Measurements from ENCODE around the gene MT1B. TPM values are rescaled to one million over a fixed set of nuclear protein-coding genes. Genes with fewer than 3 reads are reported as not detected.

MT1B gene
- total and polyA plus RNA-seq, 2 of the 13 experiments (the other 11 are each of a cell fraction or from before 2014, with no cell fraction given): 0.89 TPM; not detected in 1

DNA sequence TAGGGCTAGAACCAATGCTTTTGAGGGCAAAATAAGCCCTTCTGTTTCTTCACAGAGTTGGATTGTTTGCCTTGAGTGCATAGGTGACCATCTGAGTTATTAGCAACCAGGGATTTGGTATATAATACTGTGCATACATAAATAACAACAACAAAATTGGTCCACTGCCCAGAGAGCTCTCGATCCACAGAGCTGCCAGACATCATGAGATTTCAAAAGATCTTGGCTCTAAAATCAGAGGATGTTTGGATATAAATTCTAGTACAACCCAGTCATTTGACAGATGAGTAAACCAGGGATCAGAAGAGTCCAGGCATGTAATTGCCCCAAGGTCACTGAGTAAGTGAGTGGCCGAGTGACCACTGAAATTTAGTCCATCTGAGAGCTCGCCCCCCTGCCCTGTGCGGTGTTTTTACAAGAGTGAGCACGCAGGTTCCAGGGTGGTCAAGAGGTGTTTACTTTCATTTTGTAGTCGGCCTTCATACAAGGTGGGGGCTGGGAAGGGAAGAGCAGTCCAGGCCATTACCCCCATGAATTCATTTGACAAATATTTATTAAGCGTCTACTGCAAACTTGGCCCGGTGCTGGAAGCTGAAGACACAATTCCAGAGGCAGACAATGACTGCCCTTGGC, 45.1 kb upstream of the MT1B start (continued):
- TF ChIP-seq, protein P1, sequence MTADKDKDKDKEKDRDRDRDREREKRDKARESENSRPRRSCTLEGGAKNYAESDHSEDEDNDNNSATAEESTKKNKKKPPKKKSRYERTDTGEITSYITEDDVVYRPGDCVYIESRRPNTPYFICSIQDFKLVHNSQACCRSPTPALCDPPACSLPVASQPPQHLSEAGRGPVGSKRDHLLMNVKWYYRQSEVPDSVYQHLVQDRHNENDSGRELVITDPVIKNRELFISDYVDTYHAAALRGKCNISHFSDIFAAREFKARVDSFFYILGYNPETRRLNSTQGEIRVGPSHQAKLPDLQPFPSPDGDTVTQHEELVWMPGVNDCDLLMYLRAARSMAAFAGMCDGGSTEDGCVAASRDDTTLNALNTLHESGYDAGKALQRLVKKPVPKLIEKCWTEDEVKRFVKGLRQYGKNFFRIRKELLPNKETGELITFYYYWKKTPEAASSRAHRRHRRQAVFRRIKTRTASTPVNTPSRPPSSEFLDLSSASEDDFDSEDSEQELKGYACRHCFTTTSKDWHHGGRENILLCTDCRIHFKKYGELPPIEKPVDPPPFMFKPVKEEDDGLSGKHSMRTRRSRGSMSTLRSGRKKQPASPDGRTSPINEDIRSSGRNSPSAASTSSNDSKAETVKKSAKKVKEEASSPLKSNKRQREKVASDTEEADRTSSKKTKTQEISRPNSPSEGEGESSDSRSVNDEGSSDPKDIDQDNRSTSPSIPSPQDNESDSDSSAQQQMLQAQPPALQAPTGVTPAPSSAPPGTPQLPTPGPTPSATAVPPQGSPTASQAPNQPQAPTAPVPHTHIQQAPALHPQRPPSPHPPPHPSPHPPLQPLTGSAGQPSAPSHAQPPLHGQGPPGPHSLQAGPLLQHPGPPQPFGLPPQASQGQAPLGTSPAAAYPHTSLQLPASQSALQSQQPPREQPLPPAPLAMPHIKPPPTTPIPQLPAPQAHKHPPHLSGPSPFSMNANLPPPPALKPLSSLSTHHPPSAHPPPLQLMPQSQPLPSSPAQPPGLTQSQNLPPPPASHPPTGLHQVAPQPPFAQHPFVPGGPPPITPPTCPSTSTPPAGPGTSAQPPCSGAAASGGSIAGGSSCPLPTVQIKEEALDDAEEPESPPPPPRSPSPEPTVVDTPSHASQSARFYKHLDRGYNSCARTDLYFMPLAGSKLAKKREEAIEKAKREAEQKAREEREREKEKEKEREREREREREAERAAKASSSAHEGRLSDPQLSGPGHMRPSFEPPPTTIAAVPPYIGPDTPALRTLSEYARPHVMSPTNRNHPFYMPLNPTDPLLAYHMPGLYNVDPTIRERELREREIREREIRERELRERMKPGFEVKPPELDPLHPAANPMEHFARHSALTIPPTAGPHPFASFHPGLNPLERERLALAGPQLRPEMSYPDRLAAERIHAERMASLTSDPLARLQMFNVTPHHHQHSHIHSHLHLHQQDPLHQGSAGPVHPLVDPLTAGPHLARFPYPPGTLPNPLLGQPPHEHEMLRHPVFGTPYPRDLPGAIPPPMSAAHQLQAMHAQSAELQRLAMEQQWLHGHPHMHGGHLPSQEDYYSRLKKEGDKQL (CRISPR knock-in tag; IDR thresholded peaks at IDR 0.05; ENCODE audit: low read depth): peak; percentile 33; the same call in 1 of the 2 replicates
- TF ChIP-seq POLR2AphosphoS2 (IDR thresholded peaks at IDR 0.05; ENCODE audit: low read depth, low read length): no peak
- TF ChIP-seq FOXK2 (IDR thresholded peaks at IDR 0.05): no peak
- peak; percentile 22; the same call in 1 of the 2 replicates for TF ChIP-seq JDP2 (CRISPR knock-in tag; IDR thresholded peaks at IDR 0.05; ENCODE audit: borderline replicate concordance)
- no peak; the same call in 1 of the 2 replicates for TF ChIP-seq ZNF652 (CRISPR knock-in tag; IDR thresholded peaks at IDR 0.05; ENCODE audit: borderline replicate concordance, low read depth)
- no peak for TF ChIP-seq RARG (CRISPR knock-in tag; IDR thresholded peaks at IDR 0.05; ENCODE audit: low read depth)
- no peak; the same call in 1 of the 2 replicates for TF ChIP-seq ZNF549 (CRISPR knock-in tag; IDR thresholded peaks at IDR 0.05)
- TF ChIP-seq HNF4A (CRISPR knock-in tag; IDR thresholded peaks at IDR 0.05): peak; percentile 42
- TF ChIP-seq SAP130 (CRISPR knock-in tag; IDR thresholded peaks at IDR 0.05; ENCODE audit: low read depth): no peak; the same call in 1 of the 2 replicates
- no peak; the same call in 1 of the 2 replicates for TF ChIP-seq MXD4 (CRISPR knock-in tag; IDR thresholded peaks at IDR 0.05)
- TF ChIP-seq MAZ (IDR thresholded peaks at IDR 0.05; ENCODE audit: borderline replicate concordance, low read depth, low read length): peak; percentile 70
- no peak; the same call in 1 of the 2 replicates for TF ChIP-seq MAZ (CRISPR knock-in tag; IDR thresholded peaks at IDR 0.05; ENCODE audit: low read depth)
- TF ChIP-seq, protein P2, sequence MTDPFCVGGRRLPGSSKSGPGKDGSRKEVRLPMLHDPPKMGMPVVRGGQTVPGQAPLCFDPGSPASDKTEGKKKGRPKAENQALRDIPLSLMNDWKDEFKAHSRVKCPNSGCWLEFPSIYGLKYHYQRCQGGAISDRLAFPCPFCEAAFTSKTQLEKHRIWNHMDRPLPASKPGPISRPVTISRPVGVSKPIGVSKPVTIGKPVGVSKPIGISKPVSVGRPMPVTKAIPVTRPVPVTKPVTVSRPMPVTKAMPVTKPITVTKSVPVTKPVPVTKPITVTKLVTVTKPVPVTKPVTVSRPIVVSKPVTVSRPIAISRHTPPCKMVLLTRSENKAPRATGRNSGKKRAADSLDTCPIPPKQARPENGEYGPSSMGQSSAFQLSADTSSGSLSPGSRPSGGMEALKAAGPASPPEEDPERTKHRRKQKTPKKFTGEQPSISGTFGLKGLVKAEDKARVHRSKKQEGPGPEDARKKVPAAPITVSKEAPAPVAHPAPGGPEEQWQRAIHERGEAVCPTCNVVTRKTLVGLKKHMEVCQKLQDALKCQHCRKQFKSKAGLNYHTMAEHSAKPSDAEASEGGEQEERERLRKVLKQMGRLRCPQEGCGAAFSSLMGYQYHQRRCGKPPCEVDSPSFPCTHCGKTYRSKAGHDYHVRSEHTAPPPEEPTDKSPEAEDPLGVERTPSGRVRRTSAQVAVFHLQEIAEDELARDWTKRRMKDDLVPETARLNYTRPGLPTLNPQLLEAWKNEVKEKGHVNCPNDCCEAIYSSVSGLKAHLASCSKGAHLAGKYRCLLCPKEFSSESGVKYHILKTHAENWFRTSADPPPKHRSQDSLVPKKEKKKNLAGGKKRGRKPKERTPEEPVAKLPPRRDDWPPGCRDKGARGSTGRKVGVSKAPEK (CRISPR knock-in tag; IDR thresholded peaks at IDR 0.05; ENCODE audit: borderline replicate concordance): no peak
- 0 out of 2 replicates have a peak, but pooled peaks have one; percentile 2 for TF ChIP-seq ZNF343 (CRISPR knock-in tag; IDR thresholded peaks at IDR 0.05)
- TF ChIP-seq ZBTB38 (CRISPR knock-in tag; IDR thresholded peaks at IDR 0.05): no peak
- TF ChIP-seq, protein P3, sequence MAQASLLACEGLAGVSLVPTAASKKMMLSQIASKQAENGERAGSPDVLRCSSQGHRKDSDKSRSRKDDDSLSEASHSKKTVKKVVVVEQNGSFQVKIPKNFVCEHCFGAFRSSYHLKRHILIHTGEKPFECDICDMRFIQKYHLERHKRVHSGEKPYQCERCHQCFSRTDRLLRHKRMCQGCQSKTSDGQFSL (CRISPR knock-in tag; IDR thresholded peaks at IDR 0.05): 0 out of 2 replicates have a peak, but pooled peaks have one; percentile 36
- TF ChIP-seq, protein P4, sequence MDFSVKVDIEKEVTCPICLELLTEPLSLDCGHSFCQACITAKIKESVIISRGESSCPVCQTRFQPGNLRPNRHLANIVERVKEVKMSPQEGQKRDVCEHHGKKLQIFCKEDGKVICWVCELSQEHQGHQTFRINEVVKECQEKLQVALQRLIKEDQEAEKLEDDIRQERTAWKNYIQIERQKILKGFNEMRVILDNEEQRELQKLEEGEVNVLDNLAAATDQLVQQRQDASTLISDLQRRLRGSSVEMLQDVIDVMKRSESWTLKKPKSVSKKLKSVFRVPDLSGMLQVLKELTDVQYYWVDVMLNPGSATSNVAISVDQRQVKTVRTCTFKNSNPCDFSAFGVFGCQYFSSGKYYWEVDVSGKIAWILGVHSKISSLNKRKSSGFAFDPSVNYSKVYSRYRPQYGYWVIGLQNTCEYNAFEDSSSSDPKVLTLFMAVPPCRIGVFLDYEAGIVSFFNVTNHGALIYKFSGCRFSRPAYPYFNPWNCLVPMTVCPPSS (IDR thresholded peaks at IDR 0.05): no peak
- peak; percentile 72; the same call in 1 of the 2 replicates for TF ChIP-seq MEF2D (CRISPR knock-in tag; IDR thresholded peaks at IDR 0.05)
- no peak for TF ChIP-seq ZSCAN22 (CRISPR knock-in tag; IDR thresholded peaks at IDR 0.05)
